ENCODE results near the gene DIPK1C. TPM values are rescaled to one million over a fixed set of nuclear protein-coding genes. Genes with fewer than 3 reads are reported as not detected.

DIPK1C gene
- total RNA-seq, 1 donor from 2014 or later: 0.14 TPM

DNA sequence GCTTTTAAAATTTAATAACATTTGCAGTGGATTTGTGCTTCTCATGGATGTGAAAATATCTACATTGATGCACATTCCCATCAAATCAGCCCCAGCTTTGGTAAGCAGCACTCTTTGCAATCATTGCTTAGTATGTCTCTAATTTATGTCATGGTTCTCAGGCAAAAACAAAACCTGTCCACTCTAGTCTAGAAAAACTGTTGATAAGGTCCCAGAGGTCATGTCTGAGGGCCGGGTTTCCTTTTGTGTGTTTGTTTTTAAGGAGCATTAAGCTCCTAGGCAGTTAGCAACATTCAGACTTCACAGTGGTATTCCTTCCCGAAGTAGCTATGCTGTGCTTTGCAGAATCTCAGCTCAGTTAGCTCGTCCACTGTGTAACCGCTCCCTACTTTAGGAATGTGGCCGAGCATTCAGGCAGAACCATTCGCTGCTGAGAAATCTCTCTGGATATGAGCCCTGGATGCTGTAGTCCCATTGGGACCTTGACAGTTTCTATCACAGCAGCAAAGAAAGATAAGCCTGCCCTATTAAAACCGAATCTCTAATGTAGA is 4.0 kb downstream of the DIPK1C start:
- DNase-seq (ENCODE audit: low spot score): no peak

DNA sequence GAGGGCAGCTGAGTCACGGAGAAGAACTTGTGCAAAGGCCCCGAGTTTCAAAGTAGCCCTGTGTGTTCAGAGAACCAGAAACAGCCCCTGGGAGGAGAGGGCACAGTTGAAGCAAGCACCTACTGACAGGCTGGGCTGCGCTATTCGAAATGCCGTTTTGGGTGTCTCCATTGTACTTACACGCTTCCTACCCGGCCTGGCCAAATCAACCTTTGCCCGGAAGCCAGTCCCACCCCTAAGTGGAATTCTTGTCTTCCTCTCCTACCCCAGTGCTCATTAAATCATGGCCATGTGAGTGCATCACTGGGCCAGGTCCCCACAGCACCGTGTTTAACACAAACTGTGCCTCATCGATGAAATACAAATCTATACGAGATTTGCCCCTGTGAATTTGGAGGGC is 6.0 kb downstream of the DIPK1C start:
- no peak for DNase-seq (ENCODE audit: low spot score)

DNA sequence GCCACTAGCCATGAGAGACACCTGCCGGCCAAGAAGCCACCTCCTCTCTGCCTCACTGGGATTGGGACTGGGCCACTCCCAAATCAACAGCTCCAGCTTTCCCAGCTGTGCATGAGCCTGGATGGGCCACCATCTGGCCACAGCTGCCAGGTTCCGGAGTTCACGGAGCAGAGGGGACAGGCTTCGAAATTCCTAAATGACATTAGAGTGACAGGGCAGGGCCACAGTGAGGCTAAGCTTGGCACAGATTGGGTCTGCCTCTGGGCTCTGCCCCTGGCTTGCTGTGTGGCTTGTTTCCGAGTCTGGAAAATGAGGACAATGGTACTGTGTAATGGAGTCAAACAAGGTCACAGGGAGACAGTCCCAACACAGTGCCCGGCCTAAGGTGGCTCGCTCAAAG is 6.5 kb downstream of the DIPK1C start:
- DNase-seq (ENCODE audit: low spot score): no peak

DNA sequence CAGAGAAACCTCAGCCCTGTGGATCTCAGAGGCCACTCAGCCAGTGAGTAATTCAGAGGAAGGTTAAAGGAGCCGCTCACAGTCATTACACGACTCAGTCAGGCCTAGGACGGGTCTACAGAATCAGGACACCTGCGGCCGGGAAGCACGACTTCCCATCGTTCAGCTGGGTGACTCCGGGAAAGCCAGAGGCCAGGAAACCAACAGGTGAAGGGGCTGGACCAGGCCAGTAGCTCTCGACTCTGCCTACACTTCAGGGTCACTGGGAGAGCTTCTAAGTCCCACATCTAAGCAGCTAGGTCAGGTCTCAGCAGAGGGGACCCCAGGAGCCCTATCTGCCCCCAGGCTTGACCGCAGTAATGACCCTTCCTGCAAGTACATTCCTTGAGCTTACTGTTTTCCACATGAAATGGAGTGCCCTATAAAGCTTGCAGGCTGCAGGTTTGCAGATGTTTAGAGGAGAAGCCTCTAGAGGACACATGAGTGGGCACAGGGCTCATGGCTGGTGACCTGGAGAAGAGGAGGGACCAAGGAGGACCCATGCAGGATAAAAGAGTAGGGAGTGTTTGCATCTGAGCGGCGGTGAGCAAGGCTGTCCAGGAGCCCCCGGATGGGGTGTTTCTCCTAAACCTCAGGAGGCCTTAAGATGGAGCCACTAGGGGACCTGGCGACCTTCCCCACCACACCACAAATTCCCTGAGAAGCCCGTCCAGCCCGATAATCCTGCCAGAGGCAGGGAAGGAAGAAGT is 9.5 kb downstream of the DIPK1C start:
- DNase-seq (ENCODE audit: low spot score): no peak

DNA sequence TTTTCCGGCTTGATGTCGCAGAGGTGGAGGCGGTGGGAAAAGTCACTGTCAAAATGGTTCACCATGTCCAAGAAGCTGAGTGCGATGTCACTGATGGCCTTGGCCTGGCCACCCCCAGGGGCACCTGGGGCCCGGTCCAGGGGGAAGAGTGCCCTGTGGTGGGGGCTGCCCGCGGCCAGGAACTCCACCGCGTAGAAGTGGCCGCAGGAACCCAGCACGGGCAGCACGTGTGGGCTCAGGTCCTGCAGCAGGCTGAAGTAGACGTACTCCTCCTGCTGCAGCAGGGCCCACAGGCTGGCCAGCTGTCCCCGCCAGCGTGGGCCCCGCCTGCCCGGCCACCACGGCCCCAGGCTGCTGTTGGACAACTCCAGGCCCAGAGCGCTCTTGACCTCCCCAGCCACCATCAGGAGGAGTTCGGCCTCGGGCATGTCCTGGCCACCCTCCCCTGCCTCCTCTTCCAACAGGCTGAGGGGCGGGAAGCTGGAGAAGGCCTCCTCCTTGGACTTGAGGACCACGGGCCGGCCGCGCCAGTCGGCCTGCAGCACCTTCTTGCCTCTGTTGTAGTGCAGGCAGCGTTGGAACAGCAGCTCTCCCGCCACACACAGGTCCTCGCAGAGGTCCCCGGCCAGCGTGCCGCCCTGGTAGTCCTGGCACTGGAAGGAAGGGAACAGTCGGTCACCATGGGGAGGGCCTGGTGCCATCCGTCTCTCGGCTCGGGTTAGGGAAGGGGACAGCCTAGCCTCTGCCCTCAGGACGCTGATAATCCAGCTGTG is 10.3 kb downstream of the DIPK1C start:
- DNase-seq (ENCODE audit: low spot score): no peak

DNA sequence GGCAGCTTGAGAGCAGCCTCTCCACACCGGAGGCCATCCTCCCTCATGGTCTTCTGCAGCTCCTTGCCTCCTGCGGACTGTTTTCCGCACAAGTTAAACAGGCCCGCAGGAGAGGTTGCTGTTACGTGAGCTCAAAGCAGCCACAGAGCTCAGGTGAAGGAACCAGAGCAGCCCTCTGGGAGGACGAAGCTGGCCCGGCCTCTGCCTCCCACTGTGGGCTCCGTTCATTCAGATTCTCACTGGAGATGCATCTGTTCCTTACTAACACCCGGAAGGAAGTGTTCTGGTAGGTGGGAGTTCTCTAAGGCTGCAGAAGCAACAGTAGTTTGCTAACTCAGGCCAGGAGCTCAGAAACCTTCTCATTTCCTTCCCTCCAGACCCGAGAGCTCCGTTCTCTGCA is 10.9 kb downstream of the DIPK1C start:
- no peak for DNase-seq (ENCODE audit: low spot score)

DNA sequence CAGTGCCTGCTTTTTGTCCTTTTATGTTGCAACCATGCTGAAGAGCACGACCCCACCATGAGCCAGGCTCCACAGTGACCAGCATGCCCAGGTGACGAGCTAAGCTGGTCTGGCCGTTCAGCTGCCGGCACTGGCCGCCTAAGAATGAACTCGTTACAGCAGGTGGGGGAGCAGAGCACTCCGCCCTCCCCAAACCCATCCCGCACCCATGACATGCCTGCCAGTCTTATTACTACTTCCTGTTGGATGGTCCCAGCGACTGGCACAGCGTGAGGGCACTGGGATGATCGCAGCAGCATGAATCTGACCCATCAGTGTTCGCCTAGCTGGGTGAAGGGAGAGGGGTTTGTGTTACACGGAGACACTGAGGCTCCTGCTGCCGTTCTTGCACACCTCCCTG is 11.5 kb downstream of the DIPK1C start:
- DNase-seq (ENCODE audit: low spot score): no peak

DNA sequence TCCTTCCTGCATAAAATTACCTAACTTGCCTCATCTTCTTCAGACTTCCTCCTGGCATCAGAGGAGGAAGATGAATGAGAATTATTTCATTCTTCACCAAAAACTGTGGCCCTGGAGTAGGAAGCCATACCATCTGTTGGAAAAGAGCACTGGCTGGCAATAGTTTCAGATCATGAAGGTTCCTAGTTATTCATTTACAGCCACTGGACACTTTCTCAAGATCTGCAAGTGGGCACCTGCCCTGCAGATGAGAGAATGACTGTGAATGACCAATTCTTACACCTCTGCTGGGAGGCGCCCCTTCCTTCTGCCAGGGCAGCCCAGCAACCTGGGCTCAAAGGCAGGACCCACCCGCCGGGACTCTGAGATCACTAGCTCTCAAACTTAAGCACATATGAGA is 13.0 kb downstream of the DIPK1C start:
- DNase-seq (ENCODE audit: low spot score): no peak

DNA sequence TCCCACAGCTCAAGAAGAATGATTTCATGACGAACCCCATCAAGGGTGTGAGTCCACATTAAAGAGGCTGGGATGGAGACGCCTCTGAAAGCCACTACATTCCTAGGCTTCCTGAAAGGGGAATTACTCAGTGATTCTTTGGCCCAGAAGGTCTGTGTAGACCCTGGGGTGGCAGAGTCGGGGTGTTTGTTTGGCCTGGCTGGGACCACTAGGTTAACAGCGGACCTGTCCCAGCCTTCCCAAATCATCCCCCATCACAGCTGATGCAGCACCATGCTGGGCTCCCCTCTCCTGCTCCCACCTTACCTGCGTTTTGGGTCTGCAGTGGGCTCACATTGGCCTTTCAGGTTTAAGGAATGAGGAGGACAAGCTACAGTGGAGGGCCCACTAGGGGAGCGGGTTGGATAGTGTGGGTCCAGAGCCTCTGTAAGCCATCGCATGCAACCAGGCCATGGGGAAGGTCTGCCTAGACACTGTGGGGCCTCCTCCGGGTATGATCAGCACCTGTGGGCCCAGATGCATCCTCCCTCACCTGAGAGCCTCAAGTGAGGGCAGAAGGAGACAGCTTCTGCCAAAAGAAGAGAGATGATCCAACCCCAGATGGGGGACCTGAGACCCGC is 16.2 kb downstream of the DIPK1C start:
- no peak for DNase-seq (ENCODE audit: low spot score)

DNA sequence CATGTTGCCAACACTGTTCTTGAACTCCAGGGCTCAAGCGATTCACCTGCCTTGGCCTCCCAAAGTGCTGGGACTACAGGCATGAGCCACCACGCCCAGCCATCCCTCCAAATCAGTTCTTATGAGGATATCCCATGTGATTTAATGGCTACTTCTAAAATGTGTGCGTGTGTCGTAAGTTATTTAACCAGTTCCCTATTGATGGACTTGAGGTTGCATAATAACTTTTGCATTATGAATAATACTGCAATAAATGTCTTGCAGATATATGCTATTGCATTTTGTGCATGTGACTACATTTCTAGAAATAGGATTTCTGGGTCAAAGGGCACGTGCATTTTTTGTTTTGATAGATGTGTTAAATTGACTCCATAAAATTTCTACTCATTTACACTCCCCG is 19.0 kb downstream of the DIPK1C start:
- DNase-seq (ENCODE audit: low spot score): no peak

DNA sequence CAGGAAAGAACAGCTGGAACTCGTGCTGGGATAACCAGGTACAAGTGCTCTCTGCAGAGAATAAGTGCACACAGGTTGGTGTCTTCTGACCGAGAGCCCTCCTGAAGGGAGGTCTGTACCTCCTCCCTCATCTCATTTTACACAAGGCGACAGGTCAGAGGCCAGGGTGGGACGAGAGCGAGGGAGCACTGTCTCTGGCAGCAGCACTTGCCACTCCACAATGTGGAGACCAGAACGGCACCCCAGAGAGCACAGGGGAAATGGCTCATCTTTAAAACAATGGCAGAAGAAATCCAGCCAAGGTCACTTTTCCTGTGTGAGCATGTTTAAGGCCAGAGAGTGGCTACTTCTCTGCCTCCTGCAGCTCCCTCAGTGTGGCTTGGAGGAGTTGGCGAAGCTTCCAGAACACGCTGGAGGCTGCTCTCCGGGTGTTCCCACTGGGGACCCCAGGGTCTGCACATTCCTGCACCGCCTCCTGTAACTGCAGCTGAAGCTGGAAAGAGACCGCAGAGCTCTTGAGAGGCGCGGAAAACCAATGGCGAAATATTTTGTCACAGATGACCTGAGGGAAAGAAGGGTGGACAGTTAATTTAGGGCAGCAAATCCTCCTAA is 20.8 kb downstream of the DIPK1C start:
- no peak for DNase-seq (ENCODE audit: low spot score)

DNA sequence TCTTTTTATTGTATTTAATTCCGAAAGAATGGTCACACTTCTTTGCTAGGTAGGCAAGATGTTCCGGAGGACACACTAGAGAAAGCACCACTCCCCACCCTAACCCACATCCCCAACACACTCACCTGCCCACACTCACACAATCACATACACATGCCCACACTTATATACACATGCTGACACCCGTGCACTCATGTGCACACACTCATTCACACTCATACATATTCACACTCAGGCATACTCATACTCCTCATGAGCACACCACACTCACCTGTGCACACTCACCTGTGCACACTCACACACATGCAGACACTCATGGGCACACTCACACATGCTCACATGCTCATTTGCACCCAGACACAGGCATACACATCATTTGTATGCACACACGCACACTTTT is 21.4 kb downstream of the DIPK1C start:
- DNase-seq (ENCODE audit: low spot score): no peak

DNA sequence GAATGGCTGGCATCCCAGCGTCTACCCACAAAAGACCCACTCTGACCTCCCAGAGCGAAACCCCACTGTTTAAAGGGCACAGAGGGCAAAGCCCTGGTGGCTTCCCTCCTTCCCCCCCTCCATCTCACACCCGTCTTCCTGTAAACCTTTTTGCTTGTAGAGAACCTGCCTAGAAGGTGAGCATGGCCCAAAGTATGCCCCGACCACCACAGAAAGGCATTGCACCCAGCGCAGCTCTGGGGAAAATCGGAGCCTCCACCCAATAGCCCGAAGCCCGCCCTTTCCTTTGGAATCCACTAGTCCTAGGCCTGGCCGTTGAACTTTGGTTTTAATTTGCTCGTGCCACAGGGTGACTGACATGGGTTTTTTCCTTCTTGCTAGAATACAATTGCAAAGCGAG is 22.6 kb downstream of the DIPK1C start:
- DNase-seq (ENCODE audit: low spot score): no peak

DNA sequence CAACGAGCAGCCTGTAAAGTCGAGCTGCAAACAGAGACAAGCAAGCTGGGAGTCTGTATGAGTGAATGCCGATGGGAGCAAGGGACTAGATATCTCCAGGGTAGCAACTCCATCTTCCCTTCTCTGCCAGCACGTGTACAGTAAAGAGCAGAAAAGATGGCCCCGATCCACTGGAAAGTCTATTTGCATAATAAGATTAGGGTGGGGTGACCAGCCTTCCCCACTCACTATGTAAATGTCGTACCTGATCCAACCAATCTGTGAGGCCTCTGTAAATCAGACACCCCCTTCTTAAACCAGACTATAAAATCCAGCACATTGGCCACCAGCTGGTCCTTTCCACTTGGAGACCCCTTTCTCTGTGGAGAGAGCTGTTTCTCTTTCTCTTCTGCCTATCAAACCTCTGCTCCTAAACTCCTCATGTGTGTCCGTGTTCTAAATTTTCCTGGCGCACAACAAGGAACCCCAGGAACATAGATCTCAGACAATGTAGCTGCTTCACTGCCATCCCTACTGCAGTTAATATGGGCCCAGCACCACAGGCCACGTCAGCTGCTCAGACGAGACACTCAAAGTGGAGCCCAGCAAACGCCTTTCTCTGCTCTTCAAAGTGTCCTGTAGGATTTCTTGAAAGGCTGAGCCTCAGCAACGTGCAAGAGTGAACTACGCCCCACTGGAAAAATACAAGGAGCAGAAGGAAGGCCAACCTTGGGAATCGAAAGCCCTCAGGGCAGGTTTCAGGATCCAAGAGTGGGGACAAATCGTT is 26.1 kb downstream of the DIPK1C start:
- no peak for DNase-seq (ENCODE audit: low spot score)

DNA sequence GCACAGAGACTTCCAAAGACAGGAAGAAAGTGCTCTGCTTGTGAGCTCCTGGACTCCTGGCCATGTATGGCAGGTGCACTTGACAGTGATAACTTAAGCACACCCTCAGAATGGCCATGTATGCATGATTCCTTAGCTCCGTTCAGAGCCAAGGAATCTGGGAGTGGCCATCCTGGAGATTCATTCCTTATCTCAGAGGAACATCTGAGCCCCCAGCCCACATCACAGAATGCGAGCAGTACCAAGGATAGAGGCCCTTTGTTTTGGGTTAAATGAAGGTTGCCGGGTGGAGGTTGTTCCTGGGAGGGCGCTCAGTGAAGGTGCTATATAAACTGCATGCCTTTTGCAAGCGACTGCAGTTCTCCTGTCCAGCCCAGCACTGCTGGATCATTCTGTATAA is 26.9 kb downstream of the DIPK1C start:
- DNase-seq (ENCODE audit: low spot score): no peak

DNA sequence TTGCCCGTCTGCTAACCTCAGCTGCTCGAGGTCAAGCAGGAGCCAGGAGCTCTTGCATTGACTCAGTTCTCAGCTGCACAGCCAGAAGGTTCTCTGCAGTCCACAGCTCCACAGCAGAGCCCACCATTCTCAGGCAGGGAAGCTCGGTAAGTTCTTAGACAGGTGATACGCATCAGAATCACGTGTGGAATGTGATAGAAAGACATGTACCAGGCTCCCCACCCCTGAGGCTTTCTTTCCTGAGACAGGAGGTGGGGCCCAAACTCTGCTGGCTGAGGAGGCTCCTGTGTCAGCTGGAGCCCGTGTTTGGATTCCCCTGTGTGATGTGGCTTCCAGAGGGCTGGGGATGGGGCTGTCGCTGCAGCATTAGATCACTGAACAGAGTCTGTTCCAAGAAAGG is 28.0 kb downstream of the DIPK1C start:
- no peak for DNase-seq (ENCODE audit: low spot score)

DNA sequence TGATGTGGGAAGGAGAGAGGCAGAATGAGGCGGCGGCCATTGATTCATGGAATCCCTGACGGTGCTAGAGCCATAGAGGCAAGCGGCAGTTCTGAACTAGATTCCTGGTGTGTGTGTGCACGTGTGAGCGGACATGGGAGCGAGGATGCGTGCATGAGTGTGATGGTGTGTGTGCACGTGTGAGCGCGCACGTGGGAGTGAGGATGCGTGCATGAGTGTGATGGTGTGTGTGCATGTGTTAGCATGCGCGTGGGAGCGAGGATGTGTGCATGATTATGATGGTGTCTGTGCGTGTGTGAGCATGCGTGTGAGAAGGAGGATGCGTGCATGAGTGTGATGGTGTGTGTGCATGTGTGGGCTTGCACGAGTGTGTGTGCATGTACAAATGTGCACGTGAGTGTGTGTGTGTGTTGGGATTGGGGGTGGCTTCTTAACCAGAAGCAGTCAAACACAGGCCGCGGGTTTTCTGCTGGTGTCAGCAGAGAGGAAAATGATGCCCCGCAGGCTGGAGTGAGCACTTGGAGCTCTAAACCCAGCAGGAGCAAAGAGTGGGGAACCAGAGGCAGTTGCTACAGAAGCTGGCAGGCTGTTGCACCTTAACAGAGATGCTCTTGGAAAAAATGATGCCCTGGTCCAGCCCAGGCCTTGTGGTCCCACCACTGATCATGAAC is 29.5 kb downstream of the DIPK1C start:
- DNase-seq (ENCODE audit: low spot score): no peak

DNA sequence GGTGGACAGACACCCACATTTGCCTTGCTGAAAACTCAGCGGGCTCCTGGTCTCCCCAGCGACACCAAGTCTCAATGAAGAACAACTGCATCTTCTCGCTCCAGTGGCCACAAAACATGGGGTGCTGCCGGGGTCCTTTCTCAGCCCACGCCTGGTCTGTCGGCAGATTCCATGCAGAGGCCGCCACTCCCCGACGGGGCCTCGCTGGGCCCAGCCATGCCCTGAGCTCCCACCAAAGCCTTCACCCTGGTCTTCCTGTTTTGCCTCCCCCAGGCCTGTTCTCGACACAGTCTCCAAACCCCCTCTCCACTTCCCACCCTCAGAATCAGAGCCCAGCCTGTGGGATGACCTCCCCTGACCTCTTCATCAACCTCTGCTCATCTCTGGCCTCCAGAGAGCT is 31.2 kb downstream of the DIPK1C start:
- no peak for DNase-seq (ENCODE audit: low spot score)

DNA sequence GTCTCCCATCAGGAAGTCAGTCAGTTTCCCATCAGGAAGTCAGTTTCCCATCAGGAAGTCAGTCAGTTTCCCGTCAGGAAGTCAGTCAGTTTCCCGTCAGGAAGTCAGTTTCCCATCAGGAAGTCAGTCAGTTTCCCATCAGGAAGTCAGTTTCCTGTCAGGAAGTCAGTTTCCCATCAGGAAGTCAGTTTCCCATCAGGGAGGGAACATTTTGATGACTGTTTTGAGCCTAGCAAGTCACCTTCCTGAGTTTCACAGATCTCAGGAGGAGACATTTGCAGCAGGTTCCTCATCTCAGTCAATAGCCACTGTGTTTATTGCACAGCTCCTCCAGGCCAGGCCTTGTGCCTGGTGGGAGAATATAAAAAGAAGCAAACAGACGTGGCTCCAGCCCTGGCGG is 31.9 kb downstream of the DIPK1C start:
- DNase-seq (ENCODE audit: low spot score): no peak

DNA sequence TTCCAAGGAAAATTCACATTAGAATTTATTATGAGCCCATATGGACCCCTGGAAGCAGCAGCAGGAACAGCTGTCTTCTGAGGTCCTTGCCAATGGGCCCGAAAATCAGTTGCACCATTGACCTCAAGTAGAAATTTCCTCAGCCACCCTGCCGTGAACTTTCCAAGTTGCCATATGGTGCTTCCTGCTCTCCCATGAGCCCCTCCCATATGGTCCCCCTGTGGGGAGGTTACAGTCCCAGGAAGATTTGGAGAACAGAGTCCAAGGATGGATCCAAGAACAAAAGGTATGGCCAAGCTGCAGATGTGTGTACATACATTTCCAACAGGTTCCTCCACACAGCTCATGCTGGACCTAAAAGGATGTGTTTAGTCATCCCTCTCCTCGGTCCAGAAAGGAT is 34.6 kb downstream of the DIPK1C start:
- DNase-seq (ENCODE audit: low spot score): no peak

DNA sequence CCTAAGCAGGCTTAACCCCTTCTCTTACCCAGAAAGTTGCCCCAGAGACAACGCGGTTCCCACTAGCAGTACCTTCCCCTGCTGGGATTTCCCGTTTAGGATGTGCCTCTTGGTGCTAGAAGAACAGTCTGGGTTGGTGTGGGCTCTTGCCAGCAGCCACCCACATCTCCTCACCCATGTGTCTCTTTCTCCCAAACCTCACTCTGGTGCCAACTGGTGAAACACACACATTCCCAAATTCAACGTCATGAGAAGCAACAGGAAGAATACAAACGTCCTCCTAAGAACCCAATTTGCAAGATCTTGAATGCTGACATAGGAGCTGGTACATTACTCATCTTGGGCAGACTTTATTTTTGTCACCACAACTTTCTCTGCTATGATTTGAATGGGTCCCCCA is 36.2 kb downstream of the DIPK1C start:
- no peak for DNase-seq (ENCODE audit: low spot score)
